HG03045 (cell line): ENCODE measurements around the gene PROCA1.
A peak's percentile ranks its signal among the peaks of the same experiment; 100 is the strongest.
"Not testable (repeated sequence)": the region's sequence is repeated elsewhere in the genome, so short reads cannot be mapped to it uniquely, and the experiment has no call there.

ENCODE experiments used
- ATAC-seq: cut with Tn5 transposase; IDR thresholded peaks from one replicate; pipeline ENCODE4 v1.9.1; 2021; ENCODE audit warnings: mild to moderate bottlenecking, moderate library complexity; ENCODE audit not compliant: unreplicated experiment

The PROCA1 gene

GRCh38 chr17:28675980-28676379 lies 35.7 kb downstream of the PROCA1 start:
- ATAC-seq: no peak

DNA sequence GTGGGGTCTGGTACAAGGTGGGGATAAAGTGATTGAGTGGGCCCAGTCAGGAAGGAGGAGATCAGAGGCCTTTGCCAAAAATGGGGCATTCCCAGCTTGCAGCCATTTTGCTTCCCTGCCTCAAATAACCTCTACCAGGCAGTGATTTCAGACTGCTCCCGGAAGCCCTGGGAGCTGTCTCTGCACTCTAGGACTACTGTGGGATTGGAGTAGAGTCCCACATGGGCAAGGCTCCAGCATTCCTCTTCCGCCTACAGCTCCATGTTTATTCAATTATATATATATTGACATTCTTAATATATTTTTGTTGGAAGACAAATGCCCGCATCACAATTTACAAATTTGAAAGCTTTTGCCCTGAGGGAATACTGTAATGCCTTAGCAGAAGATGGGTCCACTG lies 36.2 kb downstream of the PROCA1 start:
- ATAC-seq: no peak

DNA sequence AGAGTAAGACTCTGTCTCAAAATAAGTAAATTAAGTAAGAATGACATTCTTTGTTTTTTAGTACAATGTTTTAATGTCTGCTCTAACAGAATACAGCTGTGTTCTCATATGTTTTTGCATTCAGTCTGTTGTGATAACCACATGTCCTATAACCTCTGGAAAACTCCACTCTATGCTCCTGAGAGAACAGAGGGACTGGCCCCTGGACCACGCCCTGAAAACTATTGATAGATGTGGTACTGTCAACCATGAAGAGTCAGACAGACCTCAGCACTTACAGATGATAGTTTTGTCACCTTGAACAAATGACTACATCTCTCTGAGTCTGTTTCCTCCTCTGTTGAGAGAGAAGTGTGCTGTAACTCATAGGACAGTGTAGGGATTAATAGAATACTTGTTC lies 41.8 kb downstream of the PROCA1 start:
- ATAC-seq: no peak

DNA sequence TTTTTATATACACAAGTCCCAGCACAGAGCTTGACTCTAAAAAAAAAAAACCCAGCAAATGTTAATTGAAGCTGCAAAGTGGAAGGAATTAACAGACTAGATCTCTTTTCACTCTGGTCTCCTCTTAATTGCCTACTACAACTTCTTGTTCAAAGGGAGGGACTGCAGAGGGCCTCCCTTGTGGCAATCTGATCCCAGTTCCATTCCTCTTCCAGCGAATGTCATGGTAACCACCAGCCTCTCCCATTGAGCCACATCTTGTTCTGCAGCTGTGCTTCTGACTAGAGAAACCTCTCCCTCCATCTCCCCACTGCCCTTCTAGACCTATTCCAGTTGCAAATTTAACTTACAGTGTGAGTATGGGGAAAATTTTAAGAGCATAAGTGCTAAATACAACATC lies 43.8 kb downstream of the PROCA1 start:
- no peak for ATAC-seq

DNA sequence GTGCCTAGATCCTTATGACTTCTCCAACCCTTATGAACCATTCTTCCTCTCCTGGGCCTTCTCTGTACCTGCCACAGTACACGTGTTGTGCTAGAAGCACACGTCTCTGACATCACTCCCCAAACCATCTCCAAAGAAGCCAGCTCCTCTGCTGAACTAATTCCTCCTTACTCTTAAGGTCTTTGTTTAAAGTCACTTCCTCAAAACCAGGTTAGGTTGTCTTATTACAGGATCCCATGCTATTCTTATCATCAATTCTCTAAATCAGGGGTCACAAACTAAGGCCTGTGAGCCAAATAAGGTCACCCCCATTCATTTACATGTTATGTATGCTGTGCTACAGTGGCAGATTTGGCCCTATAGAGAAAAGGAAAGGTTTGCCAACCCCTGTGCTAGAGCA lies 45.7 kb downstream of the PROCA1 start:
- no peak for ATAC-seq

DNA sequence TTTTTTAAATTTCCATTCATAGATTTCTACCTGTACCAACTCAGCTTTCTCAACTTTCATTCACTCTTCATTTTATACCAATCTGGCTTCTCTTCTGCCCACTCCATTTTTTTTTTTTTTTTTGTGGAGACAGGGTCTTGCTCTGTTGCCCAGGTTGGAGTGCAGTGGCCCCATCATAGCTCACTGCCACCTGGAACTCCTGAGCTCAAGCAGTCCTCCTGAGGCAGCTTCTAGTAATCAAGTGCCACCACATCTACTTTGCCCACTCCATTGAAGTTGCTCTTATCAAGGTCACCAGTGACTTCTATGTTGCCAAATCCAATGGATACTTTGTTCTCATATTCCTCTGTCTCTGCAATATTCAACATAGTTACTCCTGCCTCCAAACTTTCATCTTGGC lies 48.0 kb downstream of the PROCA1 start:
- no peak for ATAC-seq

GRCh38 chr17:28662527-28662829 lies 49.2 kb downstream of the PROCA1 start:
- ATAC-seq: no peak

GRCh38 chr17:28661635-28662526 lies 49.8 kb downstream of the PROCA1 start, which contains the start of the genes SDF2 and SUPT6H:
Gene SDF2, minus strand, starts transcription at chr17:28661906. Its CDS starts 30 bp downstream, at chr17:28661876.
Gene SUPT6H, plus strand, starts transcription at chr17:28662205. Its CDS starts 11,197 bp downstream, at chr17:28673402.
- peak; percentile 87 for ATAC-seq

DNA sequence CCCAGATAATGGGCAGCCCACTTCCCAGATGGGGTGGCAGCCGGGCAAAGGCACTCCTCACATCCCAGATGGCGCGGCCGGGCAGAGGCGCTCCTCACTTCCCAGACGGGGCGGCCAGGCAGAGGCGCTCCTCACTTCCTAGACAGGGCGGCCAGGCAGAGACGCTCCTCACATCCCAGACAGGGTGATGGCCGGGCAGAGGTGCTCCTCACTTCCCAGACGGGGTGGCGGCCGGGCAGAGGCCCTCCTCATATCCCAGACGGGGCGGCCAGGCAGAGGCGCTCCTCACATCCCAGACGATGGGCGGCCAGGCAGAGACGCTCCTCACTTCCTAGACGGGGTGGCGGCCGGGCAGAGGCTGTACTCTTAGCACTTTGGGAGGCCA lies 52.2 kb downstream of the PROCA1 start:
- not testable (repeated sequence) for ATAC-seq

GRCh38 chr17:28658766-28659496 lies 52.8 kb downstream of the PROCA1 start:
- ATAC-seq: not testable (repeated sequence)

GRCh38 chr17:28658342-28658741 lies 53.3 kb downstream of the PROCA1 start:
- ATAC-seq: not testable (repeated sequence)

GRCh38 chr17:28657756-28658155 lies 53.9 kb downstream of the PROCA1 start:
- no peak for ATAC-seq

GRCh38 chr17:28655160-28655559 lies 56.5 kb downstream of the PROCA1 start:
- no peak for ATAC-seq
